Gastrocnemius medialis (tissue), 4 donors: ENCODE measurements around the gene COA1.

Experiments
- CTCF ChIP-seq, 5 experiments: fragments of 450-650 bp in 3 of 5; fragments of 200-600 bp in 2 of 5; sonication (generic) in 2 of 5; IDR thresholded peaks in 4 of 5; conservative IDR thresholded peaks in 1 of 5; 1 replicate in 4 of 5; 2 replicates in 1 of 5; pipeline ENCODE4 v1.5.1; 2016 to 2019; ENCODE audit warnings: antibody characterized with exemption in 5 of 5, mild to moderate bottlenecking in 3 of 5, moderate library complexity in 3 of 5
- POLR2A ChIP-seq, 2 donors: fragments of 450-650 bp; IDR thresholded peaks; one replicate each; pipeline ENCODE4 v1.6.1; 2017; ENCODE audit warnings: antibody characterized with exemption in 2 of 2, mild to moderate bottlenecking in 2 of 2, moderate library complexity in 2 of 2

DNA sequence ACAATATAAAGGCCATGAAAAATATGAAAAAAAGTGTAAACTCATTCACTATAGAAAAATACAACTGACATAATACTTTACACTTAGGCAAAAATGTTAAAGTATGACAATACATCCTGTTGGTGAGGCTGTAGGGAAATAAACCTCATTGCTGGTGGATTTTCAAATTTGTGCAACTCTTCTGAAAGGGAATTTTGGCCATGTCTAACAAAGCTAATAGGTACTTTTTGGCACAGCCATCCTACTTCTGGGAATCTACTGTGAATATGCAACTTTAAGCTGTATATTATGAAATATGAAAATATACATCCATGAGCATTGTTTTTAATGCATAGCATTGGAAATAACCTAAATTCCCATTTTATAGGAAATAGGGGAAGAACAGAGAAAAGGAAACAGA, 13.4 kb upstream of the COA1 start:
- TF ChIP-seq POLR2A (IDR thresholded peaks at IDR 0.05) = no peak
- TF ChIP-seq CTCF (IDR thresholded peaks at IDR 0.05 in 4 of 5, conservative IDR thresholded peaks at IDR 0.05 in 1 of 5) = no peak
